Body of pancreas (tissue), 4 donors: ENCODE measurements around the gene MAPK8IP1. TPM values are rescaled to one million over a fixed set of nuclear protein-coding genes. Genes with fewer than 3 reads are reported as not detected.

Experiments used
- ATAC-seq: fragments of 150-250 bp; one replicate; pipeline ENCODE4 v1.9.1; 2016
- DNase-seq, 4 donors: peaks; one replicate each; pipeline ENCODE4 v3.0.0-alpha.2; 2019
- H3K27ac ChIP-seq, 4 donors: fragments of 200-600 bp; sonication (generic); 1 replicate in 3 of 4; 2 replicates in 1 of 4; pipeline versions ENCODE4 v1.5.1 to v1.6.1; 2016 to 2019; ENCODE audit warnings: mild to moderate bottlenecking in 1 of 4, mixed read lengths in 1 of 4, moderate library complexity in 1 of 4
- H3K27me3 ChIP-seq, 2 donors: fragments of 200-600 bp; sonication (generic); one replicate each; pipeline ENCODE4 v1.6.0; 2016; ENCODE audit warnings: mild to moderate bottlenecking in 1 of 2
- H3K36me3 ChIP-seq, 2 donors: fragments of 200-600 bp; sonication (generic); replicated peaks in 1 of 2; 2 replicates each; pipeline ENCODE4 v1.5.1; 2016; ENCODE audit warnings: low read depth in 2 of 2; ENCODE audit not compliant: insufficient read depth in 1 of 2
- H3K4me1 ChIP-seq: fragments of 200-600 bp; sonication (generic); one replicate; pipeline ENCODE4 v1.6.0; 2016
- H3K4me3 ChIP-seq, 2 donors: fragments of 200-600 bp; sonication (generic); 1 replicate in 1 of 2; 2 replicates in 1 of 2; pipeline ENCODE4 v1.5.1; 2016 to 2019
- H3K9me3 ChIP-seq, 3 donors: fragments of 200-600 bp; sonication (generic); 1 replicate in 2 of 3; 2 replicates in 1 of 3; pipeline ENCODE4 v1.5.1; 2016
- CTCF ChIP-seq, 7 experiments: fragments of 450-650 bp in 4 of 7; fragments of 200-600 bp in 3 of 7; sonication (generic) in 3 of 7; IDR thresholded peaks; one replicate each; pipeline ENCODE4 v1.5.1; 2016 to 2019; ENCODE audit warnings: antibody characterized with exemption in 7 of 7
- POLR2A ChIP-seq, 3 donors: fragments of 450-650 bp; IDR thresholded peaks; one replicate each; pipeline ENCODE4 v1.6.1; 2016; ENCODE audit warnings: antibody characterized with exemption in 3 of 3, mild to moderate bottlenecking in 2 of 3
- WGBS, 2 donors: methylation state at CpG; one replicate each; pipeline ENCODE4 v1.1.5; 2017; 5-methylcytosine and 5-hydroxymethylcytosine counted together
- intact Hi-C: fragments of 100-400 bp; cut with DNase I; formaldehyde crosslinking; loops from one replicate; pipeline ENCODE4 v1.15.1; 2023
- total RNA-seq, 2 donors: library from RNA; depleted of rRNA; stranded (reverse); fragments of >200 nt; gene quantifications; one replicate each; pipeline ENCODE4 v1.1.0, GENCODE V29; 2016

The MAPK8IP1 gene
- total RNA-seq, 2 donors from 2014 or later, result 23.7 to 32.4 TPM

GRCh38 chr11:45853332-45854219 lies 31.9 kb upstream of the MAPK8IP1 start:
- TF ChIP-seq CTCF (IDR thresholded peaks at IDR 0.05) (no peak), POLR2A (IDR thresholded peaks at IDR 0.05) (no peak)
- Histone ChIP-seq H3K9me3 (no peaks in the 10 kb centered on the region), H3K36me3 (no peaks in the 10 kb centered on the region), H3K4me3 (no peak overlapping the region), H3K27me3 (no peaks in the 10 kb centered on the region), H3K4me1 (peaks cover 78% of the 10 kb centered on the region), H3K27ac (no peak overlapping the region)
- 68 to 72% methylated on average over 7 of the region's 7 CpGs for WGBS, 2 donors
- DNase-seq (no peak), ATAC-seq (no peak)
- intact Hi-C loops, result no loop called here

- Histone ChIP-seq H3K36me3 (no peaks in the 10 kb centered on the region), H3K27me3 (no peaks in the 10 kb centered on the region), H3K4me1 (peaks cover 78% of the 10 kb centered on the region), H3K27ac (peak overlapping the region in 2 of 4 donors; percentile 77 to 78), H3K9me3 (no peaks in the 10 kb centered on the region), H3K4me3 (no peak overlapping the region)
- DNase-seq, result no peak
- WGBS, 2 donors, result 62 to 72% methylated on average over 5 of the region's 5 CpGs
- intact Hi-C loops, result no loop called here
- TF ChIP-seq POLR2A (IDR thresholded peaks at IDR 0.05) (no peak), CTCF (IDR thresholded peaks at IDR 0.05) (no peak)
- no peak for ATAC-seq
Observed at GRCh38 chr11:45855308-45855707, 30.1 kb upstream of the MAPK8IP1 start.

GRCh38 chr11:45856044-45856468 lies 29.4 kb upstream of the MAPK8IP1 start:
- WGBS, 2 donors, result 46 to 50% methylated on average over 6 of the region's 6 CpGs
- no peak for ATAC-seq
- H3K27me3 ChIP-seq, result no peaks in the 10 kb centered on the region
- peak overlapping the region in 3 of 4 donors; percentile 65 to 78 (median 77) for H3K27ac ChIP-seq
- no peak for DNase-seq
- H3K9me3 ChIP-seq, result no peaks in the 10 kb centered on the region
- no peak overlapping the region for H3K4me3 ChIP-seq
- no peak for TF ChIP-seq POLR2A (IDR thresholded peaks at IDR 0.05)
- H3K4me1 ChIP-seq, result peaks cover 73% of the 10 kb centered on the region
- H3K36me3 ChIP-seq, result peaks cover 0 to 5% of the 10 kb centered on the region in 2 donors
- intact Hi-C loops, result no loop called here

- peak; percentile 63 to 89 (median 78) for DNase-seq
- Histone ChIP-seq H3K36me3 (peaks cover 10 to 20% of the 10 kb centered on the region in 2 donors), H3K9me3 (no peaks in the 10 kb centered on the region), H3K4me3 (no peak overlapping the region), H3K27me3 (no peaks in the 10 kb centered on the region), H3K27ac (peak overlapping the region; percentile 25 to 78 (median 71)), H3K4me1 (peaks cover 56% of the 10 kb centered on the region)
- intact Hi-C loops, result no loop called here
- 9 to 11% methylated on average over 2 of the region's 2 CpGs for WGBS, 2 donors
- TF ChIP-seq CTCF (IDR thresholded peaks at IDR 0.05) (no peak), POLR2A (IDR thresholded peaks at IDR 0.05) (peak in 2 of 3 donors; percentile 31 to 45)
- ATAC-seq, result peak; percentile 75
Observed at GRCh38 chr11:45857961-45858474, 27.4 kb upstream of the MAPK8IP1 start.

GRCh38 chr11:45858751-45859398 lies 26.6 kb upstream of the MAPK8IP1 start:
- TF ChIP-seq POLR2A (IDR thresholded peaks at IDR 0.05) (no peak), CTCF (IDR thresholded peaks at IDR 0.05) (no peak)
- Histone ChIP-seq H3K27me3 (no peaks in the 10 kb centered on the region), H3K9me3 (no peaks in the 10 kb centered on the region), H3K27ac (peak overlapping the region; percentile 25 to 78 (median 71)), H3K4me3 (no peak overlapping the region), H3K36me3 (peaks cover 11 to 27% of the 10 kb centered on the region in 2 donors), H3K4me1 (peaks cover 56% of the 10 kb centered on the region)
- DNase-seq (no peak), ATAC-seq (no peak)
- intact Hi-C loops, result no loop called here
- 71 to 74% methylated on average over 5 of the region's 5 CpGs for WGBS, 2 donors
